HG03175 (cell line): ENCODE results near the gene CCDC106.
A peak's percentile ranks its signal among the peaks of the same experiment; 100 is the strongest.

Source experiments
- ATAC-seq: cut with Tn5 transposase; IDR thresholded peaks from one replicate; pipeline ENCODE4 v1.9.1; 2021; ENCODE audit warnings: mild to moderate bottlenecking, moderate library complexity; ENCODE audit not compliant: unreplicated experiment

Gene CCDC106

GRCh38 chr19:55635334-55635717 lies 12.7 kb upstream of the CCDC106 start:
- ATAC-seq: no peak

- ATAC-seq: no peak
Measured at GRCh38 chr19:55635856-55636440, 12.1 kb upstream of the CCDC106 start.

DNA sequence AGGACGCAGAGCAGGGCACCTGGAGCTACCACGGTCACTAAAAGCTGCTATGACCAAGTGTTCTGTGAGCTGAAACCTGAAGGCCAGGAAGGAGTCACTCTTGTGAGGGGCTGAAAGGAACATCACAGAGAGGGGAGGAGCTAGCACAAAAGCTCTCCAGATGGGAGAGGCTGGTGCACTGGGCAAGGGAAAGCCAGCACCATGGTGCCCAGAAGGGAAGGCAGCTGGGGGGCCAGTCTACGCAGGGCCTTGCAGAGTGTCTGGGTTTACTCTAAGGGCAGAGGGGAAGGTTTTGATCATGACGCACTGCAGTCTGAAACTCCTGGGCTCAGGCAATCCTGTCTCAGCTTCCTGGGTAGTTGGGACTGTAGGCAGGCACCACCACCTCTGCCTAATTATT lies 11.3 kb upstream of the CCDC106 start:
- no peak for ATAC-seq

DNA sequence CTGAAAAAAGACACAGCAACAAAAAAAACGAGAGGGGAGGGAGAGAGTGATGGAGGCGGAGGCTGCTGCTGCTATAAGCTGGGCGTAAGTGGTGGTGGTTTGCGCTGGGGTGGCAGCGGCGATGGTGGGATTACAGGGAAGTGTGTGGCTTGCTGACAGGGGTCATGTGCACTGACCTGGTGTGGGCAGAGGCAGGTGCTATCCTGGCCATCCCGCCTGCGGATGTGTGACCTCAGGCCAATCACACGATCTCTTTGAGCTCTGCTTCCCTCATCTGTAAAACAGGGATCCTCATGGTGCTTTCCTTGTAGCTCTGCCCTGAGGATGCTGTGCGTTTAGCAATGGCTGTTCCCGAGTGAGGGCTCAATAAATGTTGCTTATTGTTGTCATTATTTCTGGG lies 10.5 kb upstream of the CCDC106 start:
- no peak for ATAC-seq

DNA sequence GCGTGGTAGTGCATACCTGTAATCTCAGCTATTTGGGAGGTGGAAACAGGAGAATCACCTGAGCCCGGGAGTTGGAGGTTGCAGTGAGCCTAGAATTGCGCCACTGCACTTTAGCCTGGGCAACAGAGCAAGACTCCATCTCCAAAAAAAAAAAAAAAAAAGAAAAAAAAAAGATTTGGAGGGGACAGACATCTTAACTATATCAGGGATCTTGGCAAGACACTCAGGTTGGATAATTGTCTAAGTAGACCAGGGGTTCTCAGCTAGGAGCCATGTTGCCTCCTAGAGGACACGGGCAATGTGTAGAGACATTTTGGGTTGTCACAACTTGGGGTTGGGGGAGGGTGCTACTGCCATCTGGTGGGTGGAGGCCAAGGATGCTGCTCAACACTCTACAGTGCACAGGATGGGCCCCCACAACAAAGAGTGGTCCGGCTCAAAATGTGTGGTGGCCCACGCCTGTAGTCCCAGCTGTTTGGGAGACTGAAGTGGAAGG lies 9.1 kb upstream of the CCDC106 start:
- ATAC-seq: no peak

DNA sequence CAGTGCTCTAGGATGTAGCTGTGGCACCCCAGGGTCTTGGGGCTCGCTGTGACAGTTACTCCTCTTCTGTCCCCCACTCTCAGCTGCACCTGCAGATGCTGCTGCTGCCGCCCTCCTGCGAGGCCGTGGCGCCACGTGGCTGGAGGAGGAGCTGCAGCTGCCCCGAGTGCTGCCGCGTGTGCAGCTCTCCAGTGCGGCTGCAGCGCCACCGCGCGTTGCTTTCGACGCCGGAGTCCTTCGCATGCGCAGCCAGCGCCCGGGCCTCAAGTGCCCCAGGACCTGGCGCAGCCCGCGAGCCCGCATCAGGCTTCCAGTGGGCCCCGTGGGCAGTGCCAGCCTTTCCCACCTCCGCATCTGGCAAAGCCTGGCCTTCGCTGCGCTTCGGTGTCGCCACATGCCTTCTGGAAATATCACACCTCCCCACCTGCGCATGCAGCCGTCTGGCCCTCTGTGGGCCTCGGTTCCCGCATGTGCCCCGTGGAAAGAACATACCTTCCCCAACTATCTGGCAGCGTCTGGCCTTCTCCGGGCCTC lies 7.9 kb upstream of the CCDC106 start:
- no peak for ATAC-seq

- no peak for ATAC-seq
Measured at GRCh38 chr19:55640577-55641425, 7.2 kb upstream of the CCDC106 start, which contains the start of gene ZNF580. Gene ZNF580, plus strand, starts transcription at chr19:55641002. Its CDS starts 1,507 bp downstream, at chr19:55642509.

DNA sequence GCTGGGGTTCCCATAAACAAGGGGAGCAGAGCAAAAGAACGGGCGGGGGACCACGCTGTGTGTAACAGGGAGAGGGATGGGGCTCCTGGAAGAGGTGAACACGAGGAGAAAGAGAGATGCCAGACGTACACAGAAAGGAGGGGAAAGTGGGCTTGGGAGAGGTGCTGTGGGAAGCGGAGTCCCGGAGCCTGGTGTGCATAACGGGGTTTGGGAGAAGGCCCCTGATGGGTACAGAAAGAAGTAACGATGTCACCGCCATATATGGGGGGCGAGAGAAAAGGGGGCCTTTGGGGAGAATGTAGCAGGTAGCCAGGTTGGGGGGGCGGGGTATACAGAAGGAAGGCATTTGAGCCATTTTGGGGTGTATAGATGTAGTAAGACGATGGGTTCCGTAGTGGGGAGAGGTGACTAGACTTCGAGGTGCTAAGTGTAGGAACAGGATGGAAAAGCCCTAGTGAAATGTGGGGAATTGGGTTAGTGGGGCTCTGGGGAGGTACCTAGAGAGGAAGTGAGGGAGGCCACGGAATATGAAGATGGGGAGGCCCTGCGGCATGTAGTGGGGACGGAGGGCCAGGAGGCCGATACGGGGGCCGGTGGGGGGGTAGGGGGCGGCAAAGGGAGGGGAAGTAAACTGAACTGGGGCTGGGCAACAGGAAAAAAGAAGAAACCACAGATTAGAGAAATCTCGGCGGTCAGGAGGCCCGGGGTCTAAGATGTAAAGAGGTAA lies 6.4 kb upstream of the CCDC106 start:
- ATAC-seq: no peak

GRCh38 chr19:55642153-55643002 lies 5.6 kb upstream of the CCDC106 start:
- peak; percentile 2 for ATAC-seq

DNA sequence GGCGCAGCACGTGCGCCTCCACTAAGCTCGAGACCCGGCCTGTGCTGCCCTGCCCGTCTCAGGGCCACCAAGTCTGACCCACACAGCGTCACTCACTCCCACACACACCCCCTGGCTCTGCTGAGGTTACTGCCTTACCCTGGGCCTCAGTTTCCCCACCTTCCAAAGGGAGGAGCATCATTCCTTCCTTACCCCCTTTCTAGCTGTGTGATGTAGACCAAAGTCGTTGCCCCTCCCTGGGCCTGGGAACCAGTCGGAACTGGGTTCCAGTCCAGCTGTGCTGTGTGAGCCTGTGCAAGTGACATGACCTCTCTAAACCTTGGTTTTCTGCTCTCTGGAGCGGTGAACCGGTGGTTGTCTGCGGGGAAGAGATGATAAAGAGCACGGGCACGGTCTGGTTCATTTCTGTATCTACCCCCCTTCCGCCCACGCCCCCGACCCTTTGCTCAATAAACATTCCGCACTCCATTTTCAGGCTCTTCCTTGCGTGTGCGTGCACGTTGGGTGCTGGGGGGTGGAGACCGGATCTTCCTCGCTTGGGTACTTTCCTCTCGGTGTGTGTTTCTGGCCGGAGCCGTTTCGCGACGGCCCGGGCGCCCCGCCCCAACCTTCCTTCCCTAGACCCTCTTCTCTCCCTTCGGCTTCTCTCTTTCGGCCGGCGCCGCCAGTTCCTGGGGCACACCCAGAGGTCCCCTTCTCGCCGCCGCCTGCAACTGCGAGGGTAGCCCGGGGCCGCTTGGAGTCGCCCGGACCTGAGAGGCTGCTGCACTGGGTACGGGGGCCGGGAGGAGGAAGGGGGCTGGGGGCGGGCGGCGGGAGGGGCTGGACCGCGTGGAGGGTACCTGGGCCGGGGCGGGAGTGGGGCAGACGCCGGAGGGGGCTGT lies 4.8 kb upstream of the CCDC106 start, which contains the start of gene ZNF581:
ZNF581 (plus strand) TSS at position 647 of the 884 bp plus-strand sequence. CDS start 923 bp downstream, outside the sequence.
- peak; percentile 36 for ATAC-seq

GRCh38 chr19:55643887-55644176 lies 4.2 kb upstream of the CCDC106 start:
- ATAC-seq: no peak

DNA sequence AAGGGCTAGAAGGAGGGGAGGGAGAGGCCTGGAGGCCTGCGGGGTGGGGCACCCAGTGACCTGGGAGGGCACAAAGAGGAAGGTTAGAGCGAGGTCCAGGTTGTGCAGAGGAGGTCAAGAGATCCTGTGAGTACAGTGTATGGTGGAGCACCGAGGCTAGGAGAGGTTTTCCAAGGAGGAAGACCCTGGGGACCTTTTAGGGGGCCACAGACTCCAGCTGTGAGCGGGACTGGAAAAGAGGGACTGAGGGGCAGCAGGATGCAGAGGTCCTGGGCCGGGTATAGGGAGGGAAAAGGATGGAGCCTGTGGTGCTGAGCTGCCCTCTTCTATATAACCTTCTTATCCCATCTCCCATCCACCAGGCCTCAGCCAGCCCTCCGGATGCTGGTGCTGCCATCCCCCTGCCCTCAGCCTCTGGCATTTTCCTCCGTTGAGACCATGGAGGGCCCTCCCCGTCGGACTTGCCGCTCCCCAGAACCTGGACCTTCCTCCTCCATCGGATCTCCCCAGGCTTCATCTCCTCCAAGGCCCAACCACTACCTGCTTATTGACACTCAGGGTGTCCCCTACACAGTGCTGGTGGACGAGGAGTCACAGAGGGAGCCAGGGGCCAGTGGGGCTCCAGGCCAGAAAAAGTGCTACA lies 3.7 kb upstream of the CCDC106 start:
- no peak for ATAC-seq

DNA sequence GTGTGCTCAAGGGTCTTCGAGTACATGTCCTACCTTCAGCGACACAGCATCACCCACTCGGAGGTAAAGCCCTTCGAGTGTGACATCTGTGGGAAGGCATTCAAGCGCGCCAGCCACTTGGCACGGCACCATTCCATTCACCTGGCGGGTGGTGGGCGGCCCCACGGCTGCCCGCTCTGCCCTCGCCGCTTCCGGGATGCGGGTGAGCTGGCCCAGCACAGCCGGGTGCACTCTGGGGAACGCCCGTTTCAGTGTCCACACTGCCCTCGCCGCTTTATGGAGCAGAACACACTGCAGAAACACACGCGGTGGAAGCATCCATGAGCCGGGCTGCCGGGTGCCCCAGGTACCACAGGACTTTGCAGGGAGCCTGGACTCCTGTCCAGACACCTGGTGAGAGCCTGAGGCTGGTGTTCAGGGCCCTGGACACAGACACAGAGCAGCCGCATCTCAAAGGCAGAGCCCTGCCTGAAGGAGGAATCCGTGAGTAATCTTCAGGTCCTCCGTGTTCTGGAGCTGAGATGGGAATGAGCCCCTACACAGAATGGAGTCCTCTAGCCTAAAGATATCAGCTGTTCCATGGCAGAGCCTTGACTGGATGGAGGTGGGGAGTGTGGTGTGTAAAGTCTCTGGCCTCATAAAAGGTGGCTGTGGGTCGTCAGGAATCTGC lies 3.0 kb upstream of the CCDC106 start:
- no peak for ATAC-seq

GRCh38 chr19:55645512-55645881 lies 2.5 kb upstream of the CCDC106 start:
- ATAC-seq: no peak

DNA sequence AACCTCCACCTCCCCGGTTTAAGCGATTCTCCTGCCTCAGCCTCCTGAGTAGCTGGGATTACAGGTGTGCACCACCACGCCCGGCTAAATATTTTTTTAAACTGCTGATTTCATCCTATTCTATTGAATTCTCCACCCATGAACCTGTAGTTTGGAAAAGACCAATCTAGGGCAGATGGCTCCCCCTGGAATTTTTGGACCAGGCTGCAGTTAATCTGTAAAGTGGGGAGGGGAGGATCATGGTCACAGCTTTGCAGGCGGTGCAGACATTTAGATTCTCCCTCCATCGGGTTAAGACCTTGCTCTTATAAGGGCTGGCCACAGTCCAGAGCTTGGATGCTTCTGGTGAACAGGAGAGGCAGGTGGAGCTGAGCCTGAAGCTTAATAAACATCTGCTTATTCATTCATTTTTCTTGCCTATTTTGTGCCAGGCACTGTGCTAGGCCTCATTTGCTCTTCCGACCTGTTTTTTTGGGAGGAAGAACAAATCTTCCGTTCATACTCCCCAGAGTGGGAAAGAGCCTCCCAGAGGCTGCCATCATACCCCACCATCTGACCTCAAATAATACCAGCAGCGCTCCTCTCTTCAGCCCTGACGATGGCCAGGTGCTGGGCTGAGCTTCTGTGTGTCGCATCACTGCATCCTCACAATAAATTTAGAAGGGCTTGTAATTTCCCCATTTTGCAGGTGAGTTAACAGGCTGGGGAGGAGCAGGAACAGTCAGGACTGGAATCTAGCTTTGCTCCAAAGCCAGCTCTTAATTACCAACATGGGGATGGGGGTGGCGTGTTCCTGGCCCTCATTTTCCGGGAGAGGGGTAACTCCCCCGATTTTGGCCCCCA lies 902 bp upstream of the CCDC106 start:
- no peak for ATAC-seq

- ATAC-seq: no peak
Measured at GRCh38 chr19:55648585-55649267, 714 bp downstream of the CCDC106 start.
